Stimulated activated CD8-positive, alpha-beta memory T cell treated with anti-CD3 and anti-CD28 coated beads, Interleukin-4, amount 100 ng/mL, for 1 hour (primary cell): Measurements from ENCODE around the gene AAK1.
"Not testable (repeated sequence)": the region's sequence is repeated elsewhere in the genome, so short reads cannot be mapped to it uniquely, and the experiment has no call there.

Source experiments
- DNase-seq, 2 donors: peaks; one replicate each; pipeline ENCODE4 v3.0.0-alpha.2; 2020; ENCODE audit warnings: low read depth in 2 of 2, low spot score in 1 of 2

AAK1 gene

GRCh38 chr2:69576880-69577279 is 66.7 kb downstream of the AAK1 start:
- no peak for DNase-seq

GRCh38 chr2:69575926-69576325 is 67.6 kb downstream of the AAK1 start:
- DNase-seq, result no peak

GRCh38 chr2:69575371-69575770 is 68.2 kb downstream of the AAK1 start:
- not testable (repeated sequence) for DNase-seq

GRCh38 chr2:69572641-69573040 is 70.9 kb downstream of the AAK1 start:
- no peak for DNase-seq

GRCh38 chr2:69571189-69571588 is 72.3 kb downstream of the AAK1 start:
- no peak for DNase-seq

- no peak for DNase-seq
These were observed 73.1 kb downstream of the AAK1 start for GRCh38 chr2:69570474-69570873.

GRCh38 chr2:69567909-69568300 is 75.6 kb downstream of the AAK1 start:
- no peak for DNase-seq

- no peak for DNase-seq
These were observed 76.2 kb downstream of the AAK1 start for GRCh38 chr2:69567157-69567908.

- DNase-seq, result no peak
These were observed 76.9 kb downstream of the AAK1 start for GRCh38 chr2:69566669-69567068.

GRCh38 chr2:69565431-69565839 is 78.1 kb downstream of the AAK1 start:
- peak; percentile 43 to 53 for DNase-seq

GRCh38 chr2:69564604-69565003 is 78.9 kb downstream of the AAK1 start:
- no peak for DNase-seq

- no peak for DNase-seq
These were observed 80.5 kb downstream of the AAK1 start for GRCh38 chr2:69563021-69563420.

- no peak for DNase-seq
These were observed 82.4 kb downstream of the AAK1 start for GRCh38 chr2:69561101-69561500.

GRCh38 chr2:69560147-69560482 is 83.4 kb downstream of the AAK1 start:
- no peak for DNase-seq

GRCh38 chr2:69559442-69560146 is 83.9 kb downstream of the AAK1 start:
- no peak for DNase-seq

- no peak for DNase-seq
These were observed 87.5 kb downstream of the AAK1 start for GRCh38 chr2:69556008-69556407.

GRCh38 chr2:69554981-69555380 is 88.6 kb downstream of the AAK1 start:
- DNase-seq, result no peak

- no peak for DNase-seq
These were observed 89.0 kb downstream of the AAK1 start for GRCh38 chr2:69554568-69554967.

- no peak for DNase-seq
These were observed 89.5 kb downstream of the AAK1 start for GRCh38 chr2:69553991-69554390.

GRCh38 chr2:69550511-69550910 is 93.0 kb downstream of the AAK1 start:
- DNase-seq, result not testable (repeated sequence)

- no peak for DNase-seq
These were observed 94.1 kb downstream of the AAK1 start for GRCh38 chr2:69549421-69549820.

GRCh38 chr2:69547984-69548715 is 95.4 kb downstream of the AAK1 start:
- DNase-seq, result no peak
